Muscle of back (tissue), 11 donors: ENCODE measurements around the gene CHN1. TPM values are rescaled to one million over a fixed set of nuclear protein-coding genes. Genes with fewer than 3 reads are reported as not detected.
A peak's percentile ranks its signal among the peaks of the same experiment; 100 is the strongest.

Experiments used
- DNase-seq, 3 donors: peaks; one replicate each; pipeline versions ENCODE4 v3.0.0 to v3.0.0-alpha.2; 2013
- polyA plus RNA-seq, 10 donors: library from polyadenylated mRNA; unstranded; fragments of 120-200 nt; gene quantifications; one replicate each; pipeline ENCODE4 v1.2.1, GENCODE V29; 2013; ENCODE audit not compliant: insufficient read length in 10 of 10

CHN1 gene
- polyA plus RNA-seq, 10 donors = 11.3 to 18.9 (median 15.6) TPM

- no peak for DNase-seq
These were observed 80.0 kb downstream of the CHN1 start for GRCh38 chr2:174925046-174925784.

- DNase-seq = no peak
These were observed 81.0 kb downstream of the CHN1 start for GRCh38 chr2:174924061-174924693.

DNA sequence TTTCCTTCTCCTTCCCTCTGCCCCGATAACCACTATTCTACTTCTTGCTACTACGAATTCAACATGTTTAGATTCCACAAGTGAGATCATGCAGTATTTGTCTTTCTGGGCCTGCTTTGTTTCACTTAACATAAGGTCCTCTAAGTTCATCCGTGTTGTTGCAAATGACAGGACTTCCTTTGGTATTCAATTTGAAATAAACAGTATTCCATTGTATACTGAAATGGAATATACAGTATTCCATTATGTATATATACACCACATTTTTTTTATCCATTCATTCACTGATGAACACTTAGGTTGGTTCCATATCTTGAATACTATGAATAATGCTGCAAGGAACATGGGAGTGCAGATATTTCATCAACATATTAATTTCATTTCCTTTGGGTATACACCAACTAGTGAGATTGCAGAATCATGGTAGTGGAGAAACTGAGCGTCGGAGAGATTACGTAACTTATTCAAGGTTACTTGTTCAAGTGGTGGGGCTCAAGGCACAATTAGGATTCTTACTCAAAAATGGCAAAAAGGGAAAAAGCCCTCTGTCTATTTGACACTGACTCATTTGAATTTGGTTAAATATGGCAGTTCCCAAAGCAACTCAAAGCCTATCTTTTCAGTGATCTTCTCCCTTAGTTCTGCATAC is 85.1 kb downstream of the CHN1 start:
- DNase-seq = no peak

- DNase-seq = no peak
These were observed 86.2 kb downstream of the CHN1 start for GRCh38 chr2:174918886-174919526.

DNA sequence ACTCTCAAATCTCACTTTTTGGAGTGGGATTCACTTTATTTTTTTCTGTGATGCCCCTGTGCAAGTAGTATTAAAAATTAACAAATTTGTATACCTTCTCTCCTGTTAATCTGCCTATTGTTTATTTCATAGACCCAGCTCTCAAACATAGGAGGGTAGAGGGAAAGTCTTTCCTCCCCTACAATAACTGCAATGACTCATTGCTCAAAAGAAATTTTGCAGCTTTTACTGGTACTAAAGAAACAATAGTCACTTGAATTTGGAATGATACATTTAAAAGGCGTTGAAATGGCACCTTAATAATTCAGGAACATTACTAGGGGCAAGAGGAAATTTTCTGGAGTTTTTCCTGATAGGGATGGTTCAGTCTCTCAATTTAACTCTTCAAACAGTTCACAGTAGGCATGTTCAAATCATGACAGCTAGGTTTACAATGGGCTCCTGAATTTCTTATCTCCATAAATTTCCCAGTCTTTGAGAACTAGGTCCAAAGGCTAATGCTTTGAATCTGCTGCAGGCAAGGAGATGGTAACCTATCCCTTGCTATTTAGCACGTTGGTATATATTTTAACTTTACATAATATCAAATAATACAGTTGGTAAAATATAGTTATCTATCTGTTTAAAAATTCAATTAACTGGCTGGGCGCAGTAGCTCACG is 88.8 kb downstream of the CHN1 start:
- no peak for DNase-seq

DNA sequence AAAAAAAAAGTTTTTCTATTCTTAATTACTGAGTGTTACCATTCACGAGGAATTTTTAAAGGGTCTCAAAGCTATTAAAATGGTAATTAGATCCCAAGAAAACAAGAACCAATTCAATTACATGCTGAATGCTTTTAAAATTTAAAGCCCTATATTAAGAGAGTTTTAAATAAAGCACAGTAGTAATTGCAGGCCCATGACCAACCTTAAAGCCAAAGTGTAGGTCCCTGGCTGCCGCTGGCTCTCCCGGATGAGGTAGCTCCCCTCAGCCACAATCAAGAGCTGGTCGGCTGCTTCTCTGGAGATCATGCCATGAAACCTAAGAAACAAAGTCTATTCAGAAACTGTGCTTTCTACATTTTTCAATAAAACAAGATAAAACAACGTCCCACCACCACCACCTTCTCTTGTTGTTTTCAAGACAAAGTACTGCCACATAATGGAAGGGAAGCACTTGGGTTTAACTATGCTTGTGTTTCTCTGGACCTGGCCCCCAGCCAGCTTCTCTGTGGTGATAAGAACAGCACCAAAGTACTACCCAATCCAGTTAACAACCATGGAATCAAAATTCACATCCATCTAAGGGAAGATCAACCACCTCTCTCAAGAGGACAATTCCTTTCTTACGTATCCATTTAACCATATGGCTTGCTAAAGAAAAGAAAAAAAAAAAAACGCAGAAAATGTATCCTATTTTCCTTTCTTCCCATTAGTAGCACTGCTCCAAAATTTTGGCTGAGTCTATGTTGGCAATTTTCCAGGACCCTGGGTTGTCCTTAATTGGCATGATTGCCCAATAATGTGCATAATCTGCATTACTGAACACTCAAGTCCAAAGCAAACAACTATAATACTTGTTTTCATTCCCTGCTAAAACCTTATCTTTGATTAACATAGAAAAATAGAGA is 90.1 kb downstream of the CHN1 start:
- DNase-seq = peak in 2 of 3 donors; percentile 7 to 20

- no peak for DNase-seq
These were observed 96.9 kb downstream of the CHN1 start for GRCh38 chr2:174908284-174908683.

- DNase-seq = no peak
These were observed 102.0 kb downstream of the CHN1 start for GRCh38 chr2:174903264-174903556.

GRCh38 chr2:174902506-174903263 is 102.5 kb downstream of the CHN1 start:
- no peak for DNase-seq

DNA sequence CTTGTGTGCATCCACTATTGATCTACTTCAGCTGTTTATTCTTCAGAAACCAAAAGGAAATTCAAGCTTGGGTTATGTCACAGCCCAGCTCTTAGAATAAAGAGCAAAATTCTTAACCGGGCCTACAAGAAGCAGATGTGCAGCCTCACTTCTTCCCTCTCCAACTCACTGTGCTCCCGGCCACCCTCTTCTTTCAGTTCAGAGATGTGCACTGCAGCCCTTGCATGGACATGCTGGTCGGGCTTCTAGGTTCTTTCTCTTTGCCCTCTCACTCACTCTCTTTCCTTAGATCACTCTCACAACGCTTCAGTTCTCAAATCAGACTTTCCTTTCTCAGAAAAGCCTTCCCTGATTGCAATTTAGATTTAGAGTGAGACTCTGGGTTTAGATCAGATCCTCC is 104.1 kb downstream of the CHN1 start:
- peak in 2 of 3 donors; percentile 10 to 34 for DNase-seq

DNA sequence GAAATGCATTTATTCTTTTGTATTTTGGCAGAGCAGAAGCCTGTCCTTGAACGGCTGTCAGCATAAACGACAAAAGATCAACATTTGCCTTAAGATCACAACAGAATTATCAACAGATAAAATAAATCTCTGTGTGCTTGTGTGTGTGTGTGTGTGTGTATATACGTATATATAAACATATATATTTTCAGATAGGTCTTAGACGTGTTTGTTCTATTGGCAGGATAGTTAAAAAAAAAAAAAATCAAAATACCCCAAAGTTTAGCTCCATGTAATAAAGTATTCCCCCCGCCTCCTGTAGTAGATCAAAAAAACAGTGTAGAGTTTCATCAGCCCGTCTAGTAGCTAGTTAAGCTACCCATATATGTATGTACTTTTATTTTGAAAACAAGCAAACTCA is 107.9 kb downstream of the CHN1 start:
- no peak for DNase-seq

- no peak for DNase-seq
These were observed 112.2 kb downstream of the CHN1 start for GRCh38 chr2:174893018-174893417.

- DNase-seq = no peak
These were observed 112.6 kb downstream of the CHN1 start for GRCh38 chr2:174892546-174892945.

DNA sequence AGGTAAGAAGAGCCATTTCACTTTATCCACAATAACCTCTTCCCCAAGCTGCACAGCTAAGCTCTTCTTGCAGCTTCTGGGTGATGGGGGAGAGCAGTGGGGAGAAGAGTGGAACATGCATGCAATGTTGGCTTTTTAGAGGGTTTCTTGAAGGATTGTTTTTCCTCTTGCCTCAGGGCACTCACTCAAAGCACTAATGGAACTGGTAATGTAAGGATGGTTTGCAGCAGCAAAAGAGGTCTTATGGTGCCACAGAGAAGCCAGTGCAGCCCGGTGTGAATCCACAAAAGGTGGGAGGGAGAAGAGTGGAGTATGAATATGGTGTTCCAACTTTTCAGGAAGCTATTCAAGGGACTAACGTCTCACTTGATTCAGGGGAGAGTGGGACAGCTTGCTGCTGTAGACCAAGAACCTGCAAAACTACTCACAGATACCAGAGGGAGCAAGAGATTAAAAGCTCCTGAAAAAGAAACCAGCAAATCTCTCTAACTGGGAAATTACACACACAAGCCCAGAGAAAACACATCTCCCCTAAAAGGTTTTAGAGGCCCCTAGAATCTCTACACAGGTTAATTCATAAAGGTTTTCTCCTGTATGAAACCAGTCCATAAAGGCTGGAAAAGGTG is 116.4 kb downstream of the CHN1 start:
- no peak for DNase-seq

- peak in 1 of 3 donors; percentile 26 for DNase-seq
These were observed 117.0 kb downstream of the CHN1 start for GRCh38 chr2:174888146-174888545.

- no peak for DNase-seq
These were observed 122.8 kb downstream of the CHN1 start for GRCh38 chr2:174882416-174882815.

DNA sequence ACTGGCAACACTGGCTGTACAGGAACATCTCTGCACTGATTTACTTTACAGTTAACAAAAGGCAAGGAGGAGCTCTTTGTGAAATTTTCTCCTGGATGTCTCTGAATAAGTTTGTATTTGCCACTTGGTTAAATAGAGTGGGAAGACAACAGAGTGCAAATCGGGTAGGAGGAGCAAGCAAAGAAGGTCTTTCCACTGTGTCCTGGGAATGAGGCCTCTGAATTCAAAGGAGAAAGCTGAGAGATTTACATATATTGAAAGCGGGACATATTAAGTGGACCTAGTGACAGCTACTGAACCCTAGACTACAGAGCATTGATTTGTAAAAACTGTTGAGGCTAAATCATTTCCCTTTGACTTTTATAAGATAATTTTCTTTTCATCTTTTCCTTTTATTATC is 123.5 kb downstream of the CHN1 start:
- no peak for DNase-seq

DNA sequence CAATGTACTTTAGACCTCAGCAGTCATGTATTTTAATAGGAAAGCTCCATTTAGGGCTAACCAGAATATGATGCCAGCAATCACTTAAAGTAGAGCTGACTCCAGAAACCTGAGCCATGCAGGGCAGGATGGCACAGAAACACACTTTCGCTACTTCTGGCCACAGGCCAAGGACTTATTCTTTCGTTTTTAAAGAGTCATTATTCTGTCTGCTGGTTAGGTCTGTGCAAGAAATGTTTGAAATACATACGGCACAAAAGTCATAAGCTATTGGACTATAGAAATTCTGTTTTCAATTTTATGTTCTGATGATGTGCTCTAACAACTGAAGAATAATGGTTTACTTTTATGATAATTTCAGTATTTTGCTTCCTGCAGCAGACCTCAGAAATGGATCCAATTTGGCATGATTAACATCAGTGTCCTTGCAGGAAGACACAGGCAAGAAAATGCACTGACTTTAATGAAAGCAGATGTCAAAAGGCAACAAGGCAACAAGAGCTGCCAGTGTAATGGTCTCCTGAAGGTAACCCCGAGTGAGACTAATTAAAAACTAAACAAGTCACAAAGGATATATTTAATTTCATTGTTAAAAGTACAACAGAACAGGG is 126.5 kb downstream of the CHN1 start:
- peak; percentile 18 to 58 (median 26) for DNase-seq

DNA sequence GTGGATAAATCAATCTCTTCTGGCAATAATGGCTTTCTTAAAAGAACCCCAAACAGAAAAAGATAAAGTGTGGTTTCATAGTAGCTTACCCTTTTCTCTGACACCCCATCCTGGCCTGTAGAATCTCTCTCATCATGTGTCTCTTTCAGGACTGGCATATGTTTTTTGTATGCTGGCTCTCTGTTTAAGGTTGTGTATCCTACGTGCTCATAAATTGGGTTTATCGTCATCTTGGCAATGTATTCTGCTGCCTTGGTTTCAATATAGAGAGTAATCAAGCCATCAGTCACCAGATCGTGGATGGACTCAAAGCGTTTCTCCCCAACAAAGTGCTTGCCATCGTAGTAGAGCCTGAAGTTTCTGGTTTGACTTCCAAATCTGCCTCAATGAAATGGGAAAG is 127.4 kb downstream of the CHN1 start:
- no peak for DNase-seq
